WTC11 (cell line): Measurements from ENCODE around the gene BASP1. TPM values are rescaled to one million over a fixed set of nuclear protein-coding genes. Genes with fewer than 3 reads are reported as not detected.

ENCODE experiments used
- ATAC-seq: fragments of 200-7000 bp; cut with Tn5 transposase; 2 replicates; pipeline ENCODE4 v1.10.0; 2021; ENCODE audit warnings: mild to moderate bottlenecking, moderate library complexity
- CTCF ChIA-PET: fragments of 300-600 bp; sonication (Branson Sonifier 250); formaldehyde crosslinking; loops from one replicate; lab custom pipeline; 2021; ENCODE audit warnings: antibody characterized with exemption; lab: Charles Lee
- POLR2A ChIA-PET: fragments of 350-600 bp; sonication (Branson Sonifier 250); formaldehyde crosslinking; loops from one replicate; lab custom pipeline; 2021; ENCODE audit warnings: antibody characterized with exemption; lab: Charles Lee
- DNase-seq: peaks from one replicate; pipeline ENCODE4 v3.0.0; 2021; ENCODE audit warnings: low spot score
- H3K27ac Mint-ChIP-seq: 2 replicates; pipeline ENCODE4 v1.8.0; 2021; ENCODE audit warnings: mixed read lengths
- H3K27me3 Mint-ChIP-seq: 2 replicates; pipeline ENCODE4 v1.8.0; 2021; ENCODE audit warnings: low read depth, mild to moderate bottlenecking, moderate library complexity, mixed read lengths
- H3K36me3 Mint-ChIP-seq: 2 replicates; pipeline ENCODE4 v1.8.0; 2021; ENCODE audit warnings: mixed read lengths
- H3K4me1 Mint-ChIP-seq: 2 replicates; pipeline ENCODE4 v1.8.0; 2022; ENCODE audit warnings: mixed read lengths
- H3K4me3 Mint-ChIP-seq: 2 replicates; pipeline ENCODE4 v1.8.0; 2021; ENCODE audit warnings: mild to moderate bottlenecking, moderate library complexity, mixed read lengths
- H3K9me3 Mint-ChIP-seq: 2 replicates; pipeline ENCODE4 v1.8.0; 2021; ENCODE audit warnings: mixed read lengths
- CREM ChIP-seq: sonication (generic); formaldehyde crosslinking; IDR thresholded peaks from 2 replicates; pipeline ENCODE4 v1.8.1; 2022; ENCODE audit warnings: mild to moderate bottlenecking, missing genetic modification reagents, moderate library complexity
- ELF4 ChIP-seq: sonication (generic); formaldehyde crosslinking; IDR thresholded peaks from 2 replicates; pipeline ENCODE4 v1.8.1; 2022; ENCODE audit warnings: low read depth, mild to moderate bottlenecking, moderate library complexity, missing genetic modification reagents
- ETV6 ChIP-seq: sonication (generic); formaldehyde crosslinking; IDR thresholded peaks from 2 replicates; pipeline ENCODE4 v1.8.1; 2022; ENCODE audit warnings: mild to moderate bottlenecking, missing genetic modification reagents
- FOXP1 ChIP-seq: sonication (generic); formaldehyde crosslinking; IDR thresholded peaks from 2 replicates; pipeline ENCODE4 v1.8.0; 2022; ENCODE audit warnings: missing genetic modification reagents, mild to moderate bottlenecking, moderate library complexity, borderline replicate concordance
- NR2C2 ChIP-seq: sonication (generic); formaldehyde crosslinking; IDR thresholded peaks from 2 replicates; pipeline ENCODE4 v1.8.0; 2022; ENCODE audit warnings: mild to moderate bottlenecking, missing genetic modification reagents
- RORB ChIP-seq: fragments of 250-450 bp; sonication (Bioruptor Pico); IDR thresholded peaks from 2 replicates; pipeline ENCODE4 v1.9.0; 2021; ENCODE audit warnings: mild to moderate bottlenecking
- SMAD3 ChIP-seq: sonication (generic); formaldehyde crosslinking; IDR thresholded peaks from 2 replicates; pipeline ENCODE4 v1.8.0; 2022; ENCODE audit warnings: missing genetic modification reagents, mild to moderate bottlenecking, borderline replicate concordance
- SMAD4 ChIP-seq: sonication (generic); formaldehyde crosslinking; IDR thresholded peaks from 2 replicates; pipeline ENCODE4 v1.8.0; 2022; ENCODE audit warnings: mild to moderate bottlenecking, missing genetic modification reagents
- TCF7 ChIP-seq: sonication (generic); formaldehyde crosslinking; IDR thresholded peaks from 2 replicates; pipeline ENCODE4 v1.8.0; 2022; ENCODE audit warnings: mild to moderate bottlenecking, low read depth, missing genetic modification reagents, moderate library complexity
- ZNF121 ChIP-seq: sonication (generic); formaldehyde crosslinking; IDR thresholded peaks from 2 replicates; pipeline ENCODE4 v1.8.0; 2023; ENCODE audit warnings: missing genetic modification reagents
- ZNF138 ChIP-seq: sonication (generic); formaldehyde crosslinking; conservative IDR thresholded peaks from 2 replicates; pipeline ENCODE4 v1.8.1; 2022; ENCODE audit warnings: mild to moderate bottlenecking, moderate library complexity, missing genetic modification reagents
- ZNF232 ChIP-seq: sonication (generic); formaldehyde crosslinking; IDR thresholded peaks from 2 replicates; pipeline ENCODE4 v1.8.0; 2022; ENCODE audit warnings: mild to moderate bottlenecking, missing genetic modification reagents
- ZNF317 ChIP-seq: sonication (generic); formaldehyde crosslinking; IDR thresholded peaks from 2 replicates; pipeline ENCODE4 v1.8.1; 2023; ENCODE audit warnings: low read depth, mild to moderate bottlenecking, moderate library complexity, missing genetic modification reagents, borderline replicate concordance
- total RNA-seq: library from RNA; stranded (reverse); gene quantifications from 3 replicates; pipeline ENCODE4 v1.2.3, GENCODE V29; 2021
- TF ChIP-seq, protein P1 (sequence below): sonication (generic); formaldehyde crosslinking; conservative IDR thresholded peaks from 2 replicates; pipeline ENCODE4 v1.8.1; 2023; ENCODE audit warnings: mild to moderate bottlenecking, low read depth, missing genetic modification reagents, moderate library complexity
- TF ChIP-seq, protein P2 (sequence below): sonication (generic); formaldehyde crosslinking; IDR thresholded peaks from 2 replicates; pipeline ENCODE4 v1.8.1; 2023; ENCODE audit warnings: mild to moderate bottlenecking, missing genetic modification reagents, moderate library complexity
- TF ChIP-seq, protein P3 (sequence below): fragments of 250-450 bp; sonication (Bioruptor Pico); IDR thresholded peaks from 2 replicates; pipeline ENCODE4 v1.9.0; 2021; ENCODE audit warnings: mild to moderate bottlenecking, borderline replicate concordance
- TF ChIP-seq, protein P4 (sequence below): sonication (generic); formaldehyde crosslinking; IDR thresholded peaks from 2 replicates; pipeline ENCODE4 v1.8.1; 2022; ENCODE audit warnings: mild to moderate bottlenecking, missing genetic modification reagents, moderate library complexity, borderline replicate concordance
- TF ChIP-seq, protein P5 (sequence below): sonication (generic); formaldehyde crosslinking; IDR thresholded peaks from 2 replicates; pipeline ENCODE4 v1.8.0; 2022; ENCODE audit warnings: mild to moderate bottlenecking, missing genetic modification reagents
- TF ChIP-seq, protein P6 (sequence below): sonication (generic); formaldehyde crosslinking; IDR thresholded peaks from 2 replicates; pipeline ENCODE4 v1.8.1; 2022; ENCODE audit warnings: missing genetic modification reagents, borderline replicate concordance
- TF ChIP-seq, protein P7 (sequence below): sonication (generic); formaldehyde crosslinking; IDR thresholded peaks from 2 replicates; pipeline ENCODE4 v1.8.1; 2022; ENCODE audit warnings: low read depth, mild to moderate bottlenecking, moderate library complexity, missing genetic modification reagents, borderline replicate concordance

BASP1 gene
- total RNA-seq, 1 experiment from 2014 or later, result 108 TPM

DNA sequence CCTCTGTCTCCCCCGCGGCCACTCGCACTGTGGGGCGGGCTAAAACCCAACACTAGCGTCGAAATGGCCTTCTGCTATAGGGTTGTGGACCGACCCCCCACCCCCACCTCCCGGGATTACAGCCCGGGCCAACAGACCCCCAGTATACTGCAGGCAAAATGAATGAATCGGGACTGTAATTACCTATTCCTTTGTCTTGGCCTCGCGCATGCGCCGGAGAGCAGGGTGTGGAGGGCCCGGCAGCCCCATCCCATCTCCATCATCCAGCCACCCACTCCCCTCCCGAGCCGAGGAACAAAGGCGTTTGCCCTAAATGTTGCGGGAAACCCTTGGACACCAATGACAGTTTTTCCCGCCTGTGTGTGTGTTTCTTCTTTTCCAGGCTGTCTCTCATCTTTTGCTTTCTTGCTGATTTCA, 1.6 kb downstream of the BASP1 start:
- Mint-ChIP-seq H3K4me1 (peaks cover 66% of the 10 kb centered on the region), H3K27me3 (no peaks in the 10 kb centered on the region), H3K9me3 (no peaks in the 10 kb centered on the region), H3K4me3 (peak overlapping the region; percentile 91), H3K36me3 (no peaks in the 10 kb centered on the region), H3K27ac (peak overlapping the region; percentile 63; the same call in 1 of the 2 replicates)
- DNase-seq, result peak; percentile 76
- ATAC-seq, result peak; percentile 38
- ChIA-PET POLR2A (no interaction called here), CTCF (no interaction called here)
- TF ChIP-seq, protein P1, sequence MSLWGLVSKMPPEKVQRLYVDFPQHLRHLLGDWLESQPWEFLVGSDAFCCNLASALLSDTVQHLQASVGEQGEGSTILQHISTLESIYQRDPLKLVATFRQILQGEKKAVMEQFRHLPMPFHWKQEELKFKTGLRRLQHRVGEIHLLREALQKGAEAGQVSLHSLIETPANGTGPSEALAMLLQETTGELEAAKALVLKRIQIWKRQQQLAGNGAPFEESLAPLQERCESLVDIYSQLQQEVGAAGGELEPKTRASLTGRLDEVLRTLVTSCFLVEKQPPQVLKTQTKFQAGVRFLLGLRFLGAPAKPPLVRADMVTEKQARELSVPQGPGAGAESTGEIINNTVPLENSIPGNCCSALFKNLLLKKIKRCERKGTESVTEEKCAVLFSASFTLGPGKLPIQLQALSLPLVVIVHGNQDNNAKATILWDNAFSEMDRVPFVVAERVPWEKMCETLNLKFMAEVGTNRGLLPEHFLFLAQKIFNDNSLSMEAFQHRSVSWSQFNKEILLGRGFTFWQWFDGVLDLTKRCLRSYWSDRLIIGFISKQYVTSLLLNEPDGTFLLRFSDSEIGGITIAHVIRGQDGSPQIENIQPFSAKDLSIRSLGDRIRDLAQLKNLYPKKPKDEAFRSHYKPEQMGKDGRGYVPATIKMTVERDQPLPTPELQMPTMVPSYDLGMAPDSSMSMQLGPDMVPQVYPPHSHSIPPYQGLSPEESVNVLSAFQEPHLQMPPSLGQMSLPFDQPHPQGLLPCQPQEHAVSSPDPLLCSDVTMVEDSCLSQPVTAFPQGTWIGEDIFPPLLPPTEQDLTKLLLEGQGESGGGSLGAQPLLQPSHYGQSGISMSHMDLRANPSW, result 0 out of 2 replicates have a peak, but pooled peaks have one; percentile 16
- TF ChIP-seq ZNF232 (CRISPR knock-in tag) (peak; percentile 9; the same call in 1 of the 2 replicates), ETV6 (CRISPR knock-in tag) (0 out of 2 replicates have a peak, but pooled peaks have one; percentile 25), NR2C2 (CRISPR knock-in tag) (no peak), ZNF317 (CRISPR knock-in tag) (no peak)
- TF ChIP-seq, protein P2, sequence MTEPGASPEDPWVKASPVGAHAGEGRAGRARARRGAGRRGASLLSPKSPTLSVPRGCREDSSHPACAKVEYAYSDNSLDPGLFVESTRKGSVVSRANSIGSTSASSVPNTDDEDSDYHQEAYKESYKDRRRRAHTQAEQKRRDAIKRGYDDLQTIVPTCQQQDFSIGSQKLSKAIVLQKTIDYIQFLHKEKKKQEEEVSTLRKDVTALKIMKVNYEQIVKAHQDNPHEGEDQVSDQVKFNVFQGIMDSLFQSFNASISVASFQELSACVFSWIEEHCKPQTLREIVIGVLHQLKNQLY, result no peak

DNA sequence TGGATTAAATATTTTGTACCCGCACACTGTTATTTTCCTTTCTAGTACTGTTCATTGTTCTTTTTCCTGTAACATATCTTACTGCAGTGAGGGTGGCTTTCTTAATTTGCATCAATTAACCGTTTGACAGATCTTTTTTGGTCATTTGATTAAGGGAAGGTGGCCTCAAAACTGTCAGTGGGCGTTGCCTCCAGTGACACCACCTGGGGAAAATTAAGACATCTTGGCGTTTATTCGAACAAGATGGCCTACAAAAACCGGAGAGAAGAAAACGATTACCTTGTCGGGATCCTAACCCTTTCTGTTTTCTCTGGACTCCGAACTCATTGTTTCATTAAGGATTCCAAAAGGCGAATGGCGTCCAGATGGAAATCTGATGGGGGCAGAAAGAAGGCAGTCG, 2.0 kb downstream of the BASP1 start:
- CTCF ChIA-PET, result no interaction called here
- ATAC-seq (no peak), DNase-seq (no peak)
- Mint-ChIP-seq H3K9me3 (no peaks in the 10 kb centered on the region), H3K27me3 (no peaks in the 10 kb centered on the region), H3K4me1 (peaks cover 66% of the 10 kb centered on the region)
- no peak for TF ChIP-seq TCF7
- no peak for TF ChIP-seq ZNF138
- TF ChIP-seq, protein P3, sequence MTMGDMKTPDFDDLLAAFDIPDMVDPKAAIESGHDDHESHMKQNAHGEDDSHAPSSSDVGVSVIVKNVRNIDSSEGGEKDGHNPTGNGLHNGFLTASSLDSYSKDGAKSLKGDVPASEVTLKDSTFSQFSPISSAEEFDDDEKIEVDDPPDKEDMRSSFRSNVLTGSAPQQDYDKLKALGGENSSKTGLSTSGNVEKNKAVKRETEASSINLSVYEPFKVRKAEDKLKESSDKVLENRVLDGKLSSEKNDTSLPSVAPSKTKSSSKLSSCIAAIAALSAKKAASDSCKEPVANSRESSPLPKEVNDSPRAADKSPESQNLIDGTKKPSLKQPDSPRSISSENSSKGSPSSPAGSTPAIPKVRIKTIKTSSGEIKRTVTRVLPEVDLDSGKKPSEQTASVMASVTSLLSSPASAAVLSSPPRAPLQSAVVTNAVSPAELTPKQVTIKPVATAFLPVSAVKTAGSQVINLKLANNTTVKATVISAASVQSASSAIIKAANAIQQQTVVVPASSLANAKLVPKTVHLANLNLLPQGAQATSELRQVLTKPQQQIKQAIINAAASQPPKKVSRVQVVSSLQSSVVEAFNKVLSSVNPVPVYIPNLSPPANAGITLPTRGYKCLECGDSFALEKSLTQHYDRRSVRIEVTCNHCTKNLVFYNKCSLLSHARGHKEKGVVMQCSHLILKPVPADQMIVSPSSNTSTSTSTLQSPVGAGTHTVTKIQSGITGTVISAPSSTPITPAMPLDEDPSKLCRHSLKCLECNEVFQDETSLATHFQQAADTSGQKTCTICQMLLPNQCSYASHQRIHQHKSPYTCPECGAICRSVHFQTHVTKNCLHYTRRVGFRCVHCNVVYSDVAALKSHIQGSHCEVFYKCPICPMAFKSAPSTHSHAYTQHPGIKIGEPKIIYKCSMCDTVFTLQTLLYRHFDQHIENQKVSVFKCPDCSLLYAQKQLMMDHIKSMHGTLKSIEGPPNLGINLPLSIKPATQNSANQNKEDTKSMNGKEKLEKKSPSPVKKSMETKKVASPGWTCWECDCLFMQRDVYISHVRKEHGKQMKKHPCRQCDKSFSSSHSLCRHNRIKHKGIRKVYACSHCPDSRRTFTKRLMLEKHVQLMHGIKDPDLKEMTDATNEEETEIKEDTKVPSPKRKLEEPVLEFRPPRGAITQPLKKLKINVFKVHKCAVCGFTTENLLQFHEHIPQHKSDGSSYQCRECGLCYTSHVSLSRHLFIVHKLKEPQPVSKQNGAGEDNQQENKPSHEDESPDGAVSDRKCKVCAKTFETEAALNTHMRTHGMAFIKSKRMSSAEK, result no peak
- no peak for TF ChIP-seq SMAD4 (CRISPR knock-in tag)
- TF ChIP-seq, all 79 proteins: peak for 0
- POLR2A ChIA-PET, result no interaction called here
- Mint-ChIP-seq H3K27ac (peak overlapping the region; percentile 63; the same call in 1 of the 2 replicates), H3K4me3 (peak overlapping the region; percentile 91), H3K36me3 (no peaks in the 10 kb centered on the region)

DNA sequence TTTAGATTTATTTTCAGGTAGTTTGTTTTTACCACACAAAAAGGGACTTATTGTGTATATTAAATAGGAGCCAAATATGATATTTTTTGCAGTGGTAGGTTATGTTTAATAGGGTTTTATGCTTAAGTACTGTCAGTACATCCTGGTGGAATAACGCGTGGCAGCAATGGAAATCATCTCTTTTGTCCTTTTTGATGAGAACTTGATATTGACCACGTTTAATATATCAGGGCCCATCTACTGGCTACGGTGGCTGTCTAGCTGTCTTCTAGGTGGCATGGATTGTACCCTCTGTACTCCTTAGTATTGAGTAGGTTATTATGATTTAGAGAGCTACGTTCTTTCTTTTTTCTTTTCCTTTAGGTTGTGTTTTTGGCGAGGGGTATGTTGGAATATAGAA, 2.6 kb downstream of the BASP1 start:
- H3K27me3 Mint-ChIP-seq, result no peaks in the 10 kb centered on the region
- ChIA-PET POLR2A (no interaction called here), CTCF (no interaction called here)
- H3K36me3 Mint-ChIP-seq, result no peaks in the 10 kb centered on the region
- ATAC-seq (no peak), DNase-seq (no peak)
- peak overlapping the region; percentile 91 for H3K4me3 Mint-ChIP-seq
- peaks cover 68% of the 10 kb centered on the region for H3K4me1 Mint-ChIP-seq
- no peaks in the 10 kb centered on the region for H3K9me3 Mint-ChIP-seq
- no peak overlapping the region for H3K27ac Mint-ChIP-seq
- TF ChIP-seq, protein P4, sequence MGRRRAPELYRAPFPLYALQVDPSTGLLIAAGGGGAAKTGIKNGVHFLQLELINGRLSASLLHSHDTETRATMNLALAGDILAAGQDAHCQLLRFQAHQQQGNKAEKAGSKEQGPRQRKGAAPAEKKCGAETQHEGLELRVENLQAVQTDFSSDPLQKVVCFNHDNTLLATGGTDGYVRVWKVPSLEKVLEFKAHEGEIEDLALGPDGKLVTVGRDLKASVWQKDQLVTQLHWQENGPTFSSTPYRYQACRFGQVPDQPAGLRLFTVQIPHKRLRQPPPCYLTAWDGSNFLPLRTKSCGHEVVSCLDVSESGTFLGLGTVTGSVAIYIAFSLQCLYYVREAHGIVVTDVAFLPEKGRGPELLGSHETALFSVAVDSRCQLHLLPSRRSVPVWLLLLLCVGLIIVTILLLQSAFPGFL (CRISPR knock-in tag), result no peak
- no peak for TF ChIP-seq SMAD3
- TF ChIP-seq, protein P5, sequence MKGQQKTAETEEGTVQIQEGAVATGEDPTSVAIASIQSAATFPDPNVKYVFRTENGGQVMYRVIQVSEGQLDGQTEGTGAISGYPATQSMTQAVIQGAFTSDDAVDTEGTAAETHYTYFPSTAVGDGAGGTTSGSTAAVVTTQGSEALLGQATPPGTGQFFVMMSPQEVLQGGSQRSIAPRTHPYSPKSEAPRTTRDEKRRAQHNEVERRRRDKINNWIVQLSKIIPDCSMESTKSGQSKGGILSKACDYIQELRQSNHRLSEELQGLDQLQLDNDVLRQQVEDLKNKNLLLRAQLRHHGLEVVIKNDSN (CRISPR knock-in tag), result no peak
- TF ChIP-seq, protein P6, sequence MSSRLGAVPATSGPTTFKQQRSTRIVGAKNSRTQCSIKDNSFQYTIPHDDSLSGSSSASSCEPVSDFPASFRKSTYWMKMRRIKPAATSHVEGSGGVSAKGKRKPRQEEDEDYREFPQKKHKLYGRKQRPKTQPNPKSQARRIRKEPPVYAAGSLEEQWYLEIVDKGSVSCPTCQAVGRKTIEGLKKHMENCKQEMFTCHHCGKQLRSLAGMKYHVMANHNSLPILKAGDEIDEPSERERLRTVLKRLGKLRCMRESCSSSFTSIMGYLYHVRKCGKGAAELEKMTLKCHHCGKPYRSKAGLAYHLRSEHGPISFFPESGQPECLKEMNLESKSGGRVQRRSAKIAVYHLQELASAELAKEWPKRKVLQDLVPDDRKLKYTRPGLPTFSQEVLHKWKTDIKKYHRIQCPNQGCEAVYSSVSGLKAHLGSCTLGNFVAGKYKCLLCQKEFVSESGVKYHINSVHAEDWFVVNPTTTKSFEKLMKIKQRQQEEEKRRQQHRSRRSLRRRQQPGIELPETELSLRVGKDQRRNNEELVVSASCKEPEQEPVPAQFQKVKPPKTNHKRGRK (CRISPR knock-in tag), result no peak
- no peak for TF ChIP-seq RORB (CRISPR knock-in tag)
- no peak for TF ChIP-seq CREM (CRISPR knock-in tag)
- TF ChIP-seq, protein P7, sequence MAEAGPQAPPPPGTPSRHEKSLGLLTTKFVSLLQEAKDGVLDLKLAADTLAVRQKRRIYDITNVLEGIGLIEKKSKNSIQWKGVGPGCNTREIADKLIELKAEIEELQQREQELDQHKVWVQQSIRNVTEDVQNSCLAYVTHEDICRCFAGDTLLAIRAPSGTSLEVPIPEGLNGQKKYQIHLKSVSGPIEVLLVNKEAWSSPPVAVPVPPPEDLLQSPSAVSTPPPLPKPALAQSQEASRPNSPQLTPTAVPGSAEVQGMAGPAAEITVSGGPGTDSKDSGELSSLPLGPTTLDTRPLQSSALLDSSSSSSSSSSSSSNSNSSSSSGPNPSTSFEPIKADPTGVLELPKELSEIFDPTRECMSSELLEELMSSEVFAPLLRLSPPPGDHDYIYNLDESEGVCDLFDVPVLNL (CRISPR knock-in tag), result no peak
- no peak for TF ChIP-seq ZNF121
- no peak for TF ChIP-seq FOXP1
- TF ChIP-seq ELF4 (CRISPR knock-in tag), result no peak
